ENCODE results near the gene SLC9A5.

Gene SLC9A5

GRCh38 chr16:67298277-67298676, 49.5 kb downstream of the SLC9A5 start:
- H3K9ac ChIP-seq (ENCODE audit: low read length): no peak overlapping the region
- H2BK120ac ChIP-seq (ENCODE audit: insufficient read depth, low read length, poor library complexity): no peak overlapping the region
- H4K12ac ChIP-seq (ENCODE audit: low read depth, low read length): no peak overlapping the region
- no peak overlapping the region for H2BK12ac ChIP-seq (ENCODE audit: low read length)
- H3K4me2 ChIP-seq (ENCODE audit: low read length): no peak overlapping the region
- H3K9me3 ChIP-seq (ENCODE audit: insufficient read depth, low read depth, low read length): peaks cover 8% of the 10 kb centered on the region
- no peak overlapping the region for H4K91ac ChIP-seq (ENCODE audit: low read depth, low read length)
- no CpG with 5 or more reads among the region's 9 CpGs for WGBS (ENCODE audit: extremely low coverage, insufficient coverage, insufficient read length)
- no peak overlapping the region for H3K27ac ChIP-seq (ENCODE audit: low read depth, low read length)
- H3K36me3 ChIP-seq (ENCODE audit: control insufficient read depth in 1 of 2, insufficient read depth in 2 of 2, low read length in 2 of 2): no peaks in the 10 kb centered on the region
- no peak overlapping the region for H3K18ac ChIP-seq (ENCODE audit: low read length)
- H3K4me3 ChIP-seq (ENCODE audit: low read depth, low read length): no peak overlapping the region
- H3K14ac ChIP-seq (ENCODE audit: low read length): no peak overlapping the region
- no peak overlapping the region for H2AK5ac ChIP-seq (ENCODE audit: low read length)
- H3K27me3 ChIP-seq (ENCODE audit: insufficient read depth, low read length): no peaks in the 10 kb centered on the region
- H2AFZ ChIP-seq (ENCODE audit: insufficient read depth, low read length, poor library complexity): no peak overlapping the region
- no peaks in the 10 kb centered on the region for H3K4me1 ChIP-seq (ENCODE audit: control insufficient read depth in 1 of 2, insufficient read depth in 2 of 2, low read length in 2 of 2)
- no peak overlapping the region for H4K8ac ChIP-seq (ENCODE audit: low read depth, low read length)
- H3K79me2 ChIP-seq (ENCODE audit: control insufficient read depth, insufficient read depth, low read length, poor library complexity): no peaks in the 10 kb centered on the region
- no peak overlapping the region for H3K4ac ChIP-seq (ENCODE audit: low read depth, low read length)
- no peaks in the 10 kb centered on the region for H3K79me1 ChIP-seq (ENCODE audit: low read length)
- no peak for DNase-seq
- H2BK5ac ChIP-seq (ENCODE audit: low read depth, low read length, poor library complexity): no peak overlapping the region
- no peak overlapping the region for H3K23ac ChIP-seq (ENCODE audit: low read length)

GRCh38 chr16:67299269-67299668, 50.5 kb downstream of the SLC9A5 start:
- H3K18ac ChIP-seq (ENCODE audit: low read length): no peak overlapping the region
- H2AK5ac ChIP-seq (ENCODE audit: low read length): no peak overlapping the region
- H4K12ac ChIP-seq (ENCODE audit: low read depth, low read length): no peak overlapping the region
- no CpG with 5 or more reads among the region's 15 CpGs for WGBS (ENCODE audit: extremely low coverage, insufficient coverage, insufficient read length)
- no peaks in the 10 kb centered on the region for H3K27me3 ChIP-seq (ENCODE audit: insufficient read depth, low read length)
- H3K9me3 ChIP-seq (ENCODE audit: insufficient read depth, low read depth, low read length): peaks cover 2% of the 10 kb centered on the region
- no peak overlapping the region for H3K4me3 ChIP-seq (ENCODE audit: low read depth, low read length)
- no peak overlapping the region for H2BK120ac ChIP-seq (ENCODE audit: insufficient read depth, low read length, poor library complexity)
- no peak overlapping the region for H3K4me2 ChIP-seq (ENCODE audit: low read length)
- no peaks in the 10 kb centered on the region for H3K36me3 ChIP-seq (ENCODE audit: control insufficient read depth in 1 of 2, insufficient read depth in 2 of 2, low read length in 2 of 2)
- no peak overlapping the region for H2BK12ac ChIP-seq (ENCODE audit: low read length)
- no peak overlapping the region for H4K8ac ChIP-seq (ENCODE audit: low read depth, low read length)
- no peaks in the 10 kb centered on the region for H3K4me1 ChIP-seq (ENCODE audit: control insufficient read depth in 1 of 2, insufficient read depth in 2 of 2, low read length in 2 of 2)
- DNase-seq: no peak
- no peak overlapping the region for H3K9ac ChIP-seq (ENCODE audit: low read length)
- no peak overlapping the region for H3K27ac ChIP-seq (ENCODE audit: low read depth, low read length)
- no peak overlapping the region for H2AFZ ChIP-seq (ENCODE audit: insufficient read depth, low read length, poor library complexity)
- H2BK5ac ChIP-seq (ENCODE audit: low read depth, low read length, poor library complexity): no peak overlapping the region
- no peaks in the 10 kb centered on the region for H3K79me2 ChIP-seq (ENCODE audit: control insufficient read depth, insufficient read depth, low read length, poor library complexity)
- no peak overlapping the region for H3K23ac ChIP-seq (ENCODE audit: low read length)
- H4K91ac ChIP-seq (ENCODE audit: low read depth, low read length): no peak overlapping the region
- no peaks in the 10 kb centered on the region for H3K79me1 ChIP-seq (ENCODE audit: low read length)
- H3K4ac ChIP-seq (ENCODE audit: low read depth, low read length): no peak overlapping the region
- no peak overlapping the region for H3K14ac ChIP-seq (ENCODE audit: low read length)

- no peak overlapping the region for H4K91ac ChIP-seq (ENCODE audit: low read depth, low read length)
- no peak overlapping the region for H3K4me2 ChIP-seq (ENCODE audit: low read length)
- no peak overlapping the region for H2AFZ ChIP-seq (ENCODE audit: insufficient read depth, low read length, poor library complexity)
- H3K27ac ChIP-seq (ENCODE audit: low read depth, low read length): no peak overlapping the region
- H2BK5ac ChIP-seq (ENCODE audit: low read depth, low read length, poor library complexity): no peak overlapping the region
- no peaks in the 10 kb centered on the region for H3K27me3 ChIP-seq (ENCODE audit: insufficient read depth, low read length)
- no CpG with 5 or more reads among the region's 11 CpGs for WGBS (ENCODE audit: extremely low coverage, insufficient coverage, insufficient read length)
- H3K14ac ChIP-seq (ENCODE audit: low read length): no peak overlapping the region
- no peak overlapping the region for H3K4me3 ChIP-seq (ENCODE audit: low read depth, low read length)
- no peak for DNase-seq
- H3K9me3 ChIP-seq (ENCODE audit: insufficient read depth, low read depth, low read length): peaks cover 1% of the 10 kb centered on the region
- no peaks in the 10 kb centered on the region for H3K79me2 ChIP-seq (ENCODE audit: control insufficient read depth, insufficient read depth, low read length, poor library complexity)
- H4K12ac ChIP-seq (ENCODE audit: low read depth, low read length): no peak overlapping the region
- H3K18ac ChIP-seq (ENCODE audit: low read length): no peak overlapping the region
- H3K4me1 ChIP-seq (ENCODE audit: control insufficient read depth in 1 of 2, insufficient read depth in 2 of 2, low read length in 2 of 2): no peaks in the 10 kb centered on the region
- H2AK5ac ChIP-seq (ENCODE audit: low read length): no peak overlapping the region
- no peak overlapping the region for H2BK120ac ChIP-seq (ENCODE audit: insufficient read depth, low read length, poor library complexity)
- H3K4ac ChIP-seq (ENCODE audit: low read depth, low read length): no peak overlapping the region
- H4K8ac ChIP-seq (ENCODE audit: low read depth, low read length): no peak overlapping the region
- H3K79me1 ChIP-seq (ENCODE audit: low read length): no peaks in the 10 kb centered on the region
- no peaks in the 10 kb centered on the region for H3K36me3 ChIP-seq (ENCODE audit: control insufficient read depth in 1 of 2, insufficient read depth in 2 of 2, low read length in 2 of 2)
- no peak overlapping the region for H2BK12ac ChIP-seq (ENCODE audit: low read length)
- no peak overlapping the region for H3K9ac ChIP-seq (ENCODE audit: low read length)
- no peak overlapping the region for H3K23ac ChIP-seq (ENCODE audit: low read length)
Measured at GRCh38 chr16:67301080-67301782, 52.5 kb downstream of the SLC9A5 start.

GRCh38 chr16:67302076-67302475, 53.3 kb downstream of the SLC9A5 start:
- H2BK120ac ChIP-seq (ENCODE audit: insufficient read depth, low read length, poor library complexity): no peak overlapping the region
- WGBS (ENCODE audit: extremely low coverage, insufficient coverage, insufficient read length): no CpG with 5 or more reads among the region's 7 CpGs

More at GRCh38 chr16:67302076-67302475, 53.3 kb downstream of the SLC9A5 start:
- Histone ChIP-seq H3K18ac (ENCODE audit: low read length) (no peak overlapping the region), H4K8ac (ENCODE audit: low read depth, low read length) (no peak overlapping the region), H2AFZ (ENCODE audit: insufficient read depth, low read length, poor library complexity) (no peak overlapping the region), H3K36me3 (ENCODE audit: control insufficient read depth in 1 of 2, insufficient read depth in 2 of 2, low read length in 2 of 2) (no peaks in the 10 kb centered on the region), H2BK5ac (ENCODE audit: low read depth, low read length, poor library complexity) (no peak overlapping the region), H3K79me1 (ENCODE audit: low read length) (no peaks in the 10 kb centered on the region), H3K79me2 (ENCODE audit: control insufficient read depth, insufficient read depth, low read length, poor library complexity) (no peaks in the 10 kb centered on the region), H2AK5ac (ENCODE audit: low read length) (no peak overlapping the region), H3K4me1 (ENCODE audit: control insufficient read depth in 1 of 2, insufficient read depth in 2 of 2, low read length in 2 of 2) (no peaks in the 10 kb centered on the region), H4K91ac (ENCODE audit: low read depth, low read length) (no peak overlapping the region), H3K4me2 (ENCODE audit: low read length) (no peak overlapping the region), H3K9me3 (ENCODE audit: insufficient read depth, low read depth, low read length) (peaks cover 1% of the 10 kb centered on the region), H4K12ac (ENCODE audit: low read depth, low read length) (no peak overlapping the region), H3K9ac (ENCODE audit: low read length) (no peak overlapping the region), H3K27me3 (ENCODE audit: insufficient read depth, low read length) (no peaks in the 10 kb centered on the region), H3K4me3 (ENCODE audit: low read depth, low read length) (no peak overlapping the region), H3K27ac (ENCODE audit: low read depth, low read length) (no peak overlapping the region), H3K14ac (ENCODE audit: low read length) (no peak overlapping the region), H2BK12ac (ENCODE audit: low read length) (no peak overlapping the region), H3K23ac (ENCODE audit: low read length) (no peak overlapping the region), H3K4ac (ENCODE audit: low read depth, low read length) (no peak overlapping the region)
- no peak for DNase-seq
